ENCODE measurements around the gene TMEFF2. TPM values are rescaled to one million over a fixed set of nuclear protein-coding genes. Genes with fewer than 3 reads are reported as not detected.

The TMEFF2 gene
- 1 to 10 TPM in 1 of 4 donors, not detected in 3; 1.5 TPM for total RNA-seq

GRCh38 chr2:192194866-192195547 is at the start of gene TMEFF2:
TSS of gene TMEFF2 (minus strand) at chr2:192194933. CDS start at chr2:192194524, 409 bp downstream.
- Histone ChIP-seq H3K4me3 (peak within 1 kb of the TSS; percentile 22 to 24), H3K36me3 (no peaks in the 10 kb centered on the region), H3K27me3 (peaks cover 16 to 64% of the 10 kb centered on the region in 2 donors), H3K4me1 (peaks cover 0 to 17% of the 10 kb centered on the region in 2 donors), H3K9me3 (no peaks in the 10 kb centered on the region), H3K27ac (no peak within 1 kb of the TSS)
- TF ChIP-seq POLR2A (IDR thresholded peaks at IDR 0.05) (no peak), CTCF (IDR thresholded peaks at IDR 0.05) (no peak)
- intact Hi-C loops (cut with DNase I; ENCODE audit: low total_unique reads) = no loop called here
- peak; percentile 26 to 49 for DNase-seq

DNA sequence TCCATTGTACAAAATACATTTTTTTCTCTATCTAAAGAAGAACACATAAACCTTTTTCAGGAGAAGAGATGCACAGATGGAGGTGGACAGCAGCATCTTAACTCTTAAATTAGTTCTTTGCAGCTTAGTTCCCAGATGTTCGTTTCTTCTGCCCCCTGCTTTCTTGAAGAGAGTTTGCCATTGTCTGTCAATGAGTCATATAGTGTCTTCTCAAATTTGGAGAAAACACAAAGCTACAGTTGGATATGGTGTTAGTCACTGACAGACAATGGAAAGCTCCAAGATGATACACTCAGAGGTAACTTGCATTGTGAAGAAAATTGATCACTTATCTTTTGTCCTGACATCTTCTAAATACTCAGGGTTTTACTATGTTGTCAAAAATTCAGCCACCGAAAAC is 48.8 kb upstream of the TMEFF2 start:
- intact Hi-C loops (cut with DNase I; ENCODE audit: low total_unique reads) = no loop called here
- H3K4me3 ChIP-seq = no peak overlapping the region
- no peak for DNase-seq
- H3K27ac ChIP-seq = no peak overlapping the region
- H3K27me3 ChIP-seq = no peaks in the 10 kb centered on the region
- H3K36me3 ChIP-seq = no peaks in the 10 kb centered on the region
- TF ChIP-seq POLR2A (IDR thresholded peaks at IDR 0.05) (no peak), CTCF (IDR thresholded peaks at IDR 0.05) (no peak)
- H3K9me3 ChIP-seq = no peaks in the 10 kb centered on the region
- H3K4me1 ChIP-seq = no peaks in the 10 kb centered on the region

DNA sequence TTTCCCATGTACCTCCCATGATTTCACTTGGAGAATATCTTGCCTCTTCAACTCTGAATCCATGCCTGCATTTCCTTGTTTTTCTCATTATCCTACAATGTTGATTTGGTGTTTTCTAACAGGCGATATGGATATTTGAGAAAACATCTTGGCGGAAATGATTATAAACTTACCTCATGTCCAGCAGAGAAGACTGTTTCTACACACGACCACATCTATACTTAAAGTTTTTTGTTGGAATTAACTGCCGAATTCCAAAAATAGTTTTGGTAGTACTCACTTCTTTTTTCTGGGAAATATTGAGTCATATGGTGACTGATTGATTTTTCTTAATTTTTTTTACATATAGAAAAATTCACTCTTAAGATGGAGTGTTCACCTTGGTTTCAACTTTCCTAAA is 41.4 kb upstream of the TMEFF2 start:
- intact Hi-C loops (cut with DNase I; ENCODE audit: low total_unique reads) = no loop called here
- Histone ChIP-seq H3K36me3 (no peaks in the 10 kb centered on the region), H3K4me3 (no peak overlapping the region), H3K9me3 (no peaks in the 10 kb centered on the region), H3K4me1 (no peaks in the 10 kb centered on the region), H3K27me3 (no peaks in the 10 kb centered on the region), H3K27ac (no peak overlapping the region)
- TF ChIP-seq CTCF (IDR thresholded peaks at IDR 0.05) (no peak), POLR2A (IDR thresholded peaks at IDR 0.05) (no peak)
- DNase-seq = no peak

- DNase-seq = no peak
- no peak for TF ChIP-seq CTCF (IDR thresholded peaks at IDR 0.05)
- no peak for TF ChIP-seq POLR2A (IDR thresholded peaks at IDR 0.05)
- no peaks in the 10 kb centered on the region for H3K4me1 ChIP-seq
- H3K27me3 ChIP-seq = no peaks in the 10 kb centered on the region
- no peak overlapping the region for H3K27ac ChIP-seq
- no peak overlapping the region for H3K4me3 ChIP-seq
- intact Hi-C loops (cut with DNase I; ENCODE audit: low total_unique reads) = no loop called here
- H3K36me3 ChIP-seq = no peaks in the 10 kb centered on the region
- no peaks in the 10 kb centered on the region for H3K9me3 ChIP-seq
These were observed 36.2 kb upstream of the TMEFF2 start for GRCh38 chr2:192230889-192231453.

DNA sequence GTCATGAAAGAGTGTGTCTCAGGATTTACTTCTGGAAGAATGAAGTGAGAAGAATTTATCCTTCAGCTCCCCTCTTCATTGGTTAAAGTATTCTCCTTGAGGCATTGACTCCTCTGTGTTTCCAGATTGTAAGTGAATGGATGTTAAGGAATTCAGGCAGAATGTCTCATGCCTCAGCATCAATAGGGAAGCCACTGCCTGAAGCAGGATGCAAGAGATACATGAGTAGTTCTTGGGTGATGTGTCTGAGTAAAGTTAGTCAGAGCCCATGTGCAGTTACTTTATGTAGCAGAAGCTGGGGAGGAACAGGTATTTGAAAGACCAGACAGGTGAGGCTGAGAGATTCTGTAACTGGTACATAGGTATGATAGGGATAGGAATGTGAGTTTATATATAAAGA is 34.0 kb upstream of the TMEFF2 start:
- intact Hi-C loops (cut with DNase I; ENCODE audit: low total_unique reads) = no loop called here

More for the DNA sequence above, 34.0 kb upstream of the TMEFF2 start:
- TF ChIP-seq POLR2A (IDR thresholded peaks at IDR 0.05) (no peak), CTCF (IDR thresholded peaks at IDR 0.05) (no peak)
- H3K9me3 ChIP-seq = no peaks in the 10 kb centered on the region
- peaks cover 0 to 7% of the 10 kb centered on the region in 2 donors for H3K27me3 ChIP-seq
- no peak for DNase-seq
- no peak overlapping the region for H3K27ac ChIP-seq
- H3K4me1 ChIP-seq = no peaks in the 10 kb centered on the region
- no peaks in the 10 kb centered on the region for H3K36me3 ChIP-seq
- no peak overlapping the region for H3K4me3 ChIP-seq
